SK-N-SH (cell line): ENCODE results near the gene ATG2B. TPM values are rescaled to one million over a fixed set of nuclear protein-coding genes. Genes with fewer than 3 reads are reported as not detected.

Experiments
- CTCF ChIA-PET: fragments of 300-600, 350-600 bp; formaldehyde crosslinking; extraction: SDS; loops from one replicate; lab custom pipeline; 2021; lab: Yijun Ruan, JAX
- POLR2A ChIA-PET: fragments of 350-600 bp; sonication (Branson Sonifier 250); formaldehyde crosslinking; extraction: SDS; loops from one replicate; lab custom pipeline; 2020; ENCODE audit warnings: antibody characterized with exemption, inconsistent platforms; lab: Yijun Ruan, JAX
- DNase-seq: peaks from one replicate; pipeline ENCODE4 v3.0.0; 2012
- H2AFZ ChIP-seq: fragments of 200-600 bp; sonication (generic); 2 replicates; pipeline ENCODE4 v1.8.1; 2016; ENCODE audit warnings: antibody characterized with exemption, mild to moderate bottlenecking, low read depth
- H3F3A ChIP-seq: fragments of 200-600 bp; sonication (generic); replicated peaks from 2 replicates; pipeline ENCODE3; 2016; ENCODE audit warnings: antibody characterized with exemption, mild to moderate bottlenecking; ENCODE audit not compliant: insufficient read depth
- H3K27ac ChIP-seq, 2 experiments: fragments of 200-500 bp in 1 of 2; fragments of 200-600 bp in 1 of 2; sonication (Bioruptor generic) in 1 of 2; sonication (generic), shearing (Covaris generic) in 1 of 2; 2 replicates each; pipeline versions ENCODE4 v1.5.1 to v1.6.1; 2014 to 2016; ENCODE audit warnings: low read depth in 2 of 2, inconsistent platforms in 1 of 2, low read length in 1 of 2, mild to moderate bottlenecking in 1 of 2, mixed read lengths in 1 of 2
- H3K27me3 ChIP-seq: fragments of 200-600 bp; sonication (generic), shearing (Covaris generic); 2 replicates; pipeline ENCODE4 v1.6.1; 2016; ENCODE audit warnings: mixed run types; ENCODE audit not compliant: insufficient read depth
- H3K36me3 ChIP-seq, 2 experiments: fragments of 200-500 bp in 1 of 2; fragments of 200-600 bp in 1 of 2; sonication (Bioruptor generic) in 1 of 2; sonication (generic) in 1 of 2; replicated peaks in 1 of 2; 2 replicates each; pipeline versions ENCODE3 to v1.5.1; 2014 to 2016; ENCODE audit warnings: low read length in 1 of 2, mild to moderate bottlenecking in 1 of 2; ENCODE audit not compliant: insufficient read depth in 2 of 2, control insufficient read depth in 1 of 2
- H3K4me1 ChIP-seq, 2 experiments: fragments of 200-500 bp in 1 of 2; fragments of 200-600 bp in 1 of 2; sonication (Bioruptor generic) in 1 of 2; sonication (generic), shearing (Covaris generic) in 1 of 2; 2 replicates each; pipeline versions ENCODE4 v1.5.1 to v1.6.1; 2014 to 2016; ENCODE audit warnings: low read depth in 1 of 2, low read length in 1 of 2, mixed run types in 1 of 2; ENCODE audit not compliant: insufficient read depth in 2 of 2, control insufficient read depth in 1 of 2
- H3K4me2 ChIP-seq: fragments of 200-600 bp; sonication (generic), shearing (Covaris generic); 2 replicates; pipeline ENCODE4 v1.6.1; 2017; ENCODE audit warnings: mixed run types
- H3K4me3 ChIP-seq, 2 experiments: fragments of 200-500 bp in 1 of 2; fragments of 200-600 bp in 1 of 2; sonication (Bioruptor generic) in 1 of 2; sonication (generic), shearing (Covaris generic) in 1 of 2; 2 replicates each; pipeline versions ENCODE4 v1.5.1 to v1.8.1; 2014 to 2016; ENCODE audit warnings: low read depth in 2 of 2, inconsistent platforms in 1 of 2, low read length in 1 of 2, mild to moderate bottlenecking in 1 of 2, mixed read lengths in 1 of 2, moderate library complexity in 1 of 2
- H3K79me2 ChIP-seq: fragments of 200-600 bp; sonication (generic); 2 replicates; pipeline ENCODE4 v1.8.1; 2017; ENCODE audit warnings: mild to moderate bottlenecking; ENCODE audit not compliant: insufficient read depth
- H3K9ac ChIP-seq: fragments of 200-600 bp; sonication (generic); 2 replicates; pipeline ENCODE4 v1.6.1; 2017; ENCODE audit warnings: mixed run types
- H3K9me2 ChIP-seq: fragments of 200-600 bp; sonication (generic); 2 replicates; pipeline ENCODE4 v1.6.1; 2017; ENCODE audit warnings: mixed run types
- H3K9me3 ChIP-seq: fragments of 200-600 bp; sonication (generic); 2 replicates; pipeline ENCODE4 v1.6.1; 2017; ENCODE audit warnings: mixed run types, mild to moderate bottlenecking, moderate library complexity
- H4K20me1 ChIP-seq: fragments of 200-600 bp; sonication (generic); 2 replicates; pipeline ENCODE4 v1.6.1; 2017; ENCODE audit warnings: mild to moderate bottlenecking, mixed run types; ENCODE audit not compliant: insufficient read depth
- ELF1 ChIP-seq: IDR thresholded peaks from 2 replicates; pipeline ENCODE4 v1.4.0; 2012
- FOSL2 ChIP-seq: IDR thresholded peaks from 2 replicates; pipeline ENCODE4 v1.4.0; 2012; ENCODE audit warnings: low read depth, mild to moderate bottlenecking, moderate library complexity, borderline replicate concordance
- FOXJ3 ChIP-seq: sonication (generic); formaldehyde crosslinking; IDR thresholded peaks from 2 replicates; pipeline ENCODE4 v1.5.1; 2020; ENCODE audit warnings: mild to moderate bottlenecking, missing genetic modification reagents
- GATA2 ChIP-seq: sonication (generic); formaldehyde crosslinking; IDR thresholded peaks from 2 replicates; pipeline ENCODE4 v1.5.0; 2020; ENCODE audit warnings: mild to moderate bottlenecking, missing genetic modification reagents
- IRF3 ChIP-seq: fragments of 150-350 bp; IDR thresholded peaks from 2 replicates; pipeline ENCODE4 v1.6.1; 2016; ENCODE audit warnings: mild to moderate bottlenecking, low read depth, low read length
- JUND ChIP-seq: IDR thresholded peaks from 2 replicates; pipeline ENCODE4 v1.4.0; 2012
- MXI1 ChIP-seq: IDR thresholded peaks from 2 replicates; pipeline ENCODE4 v1.6.1; 2012; ENCODE audit warnings: mild to moderate bottlenecking, low read depth, low read length, improper control_type of control experiment
- NFIC ChIP-seq: IDR thresholded peaks from 2 replicates; pipeline ENCODE4 v1.4.0; 2012; ENCODE audit warnings: borderline replicate concordance
- NRF1 ChIP-seq: IDR thresholded peaks from 2 replicates; pipeline ENCODE4 v1.6.1; 2012; ENCODE audit warnings: low read depth, mild to moderate bottlenecking, low read length
- RAD21 ChIP-seq: IDR thresholded peaks from 2 replicates; pipeline ENCODE4 v1.6.1; 2012; ENCODE audit warnings: mild to moderate bottlenecking, low read length
- RCOR1 ChIP-seq: fragments of 150-350 bp; IDR thresholded peaks from 2 replicates; pipeline ENCODE4 v1.6.1; 2017; ENCODE audit warnings: antibody characterized with exemption, low read length
- REST ChIP-seq: IDR thresholded peaks from 2 replicates; pipeline ENCODE4 v1.6.1; 2012; ENCODE audit warnings: mild to moderate bottlenecking, low read depth, low read length, moderate library complexity
- RFX5 ChIP-seq: IDR thresholded peaks from 2 replicates; pipeline ENCODE4 v1.6.1; 2012; ENCODE audit warnings: mild to moderate bottlenecking, improper control_type of control experiment, low read length
- SMC3 ChIP-seq: IDR thresholded peaks from 2 replicates; pipeline ENCODE4 v1.6.1; 2012; ENCODE audit warnings: low read depth, low read length, improper control_type of control experiment
- TAF1 ChIP-seq: IDR thresholded peaks from 2 replicates; pipeline ENCODE4 v1.6.1; 2012; ENCODE audit warnings: low read depth, mild to moderate bottlenecking, low read length, moderate library complexity, borderline replicate concordance
- TCF12 ChIP-seq: IDR thresholded peaks from 2 replicates; pipeline ENCODE4 v1.4.0; 2012
- TEAD4 ChIP-seq: IDR thresholded peaks from 2 replicates; pipeline ENCODE4 v1.4.0; 2012; ENCODE audit warnings: mild to moderate bottlenecking, borderline replicate concordance; ENCODE audit not compliant: insufficient read depth
- USF1 ChIP-seq: IDR thresholded peaks from 2 replicates; pipeline ENCODE4 v1.4.0; 2012; ENCODE audit warnings: low read depth, borderline replicate concordance
- YY1 ChIP-seq: IDR thresholded peaks from 2 replicates; pipeline ENCODE4 v1.4.0; 2012; ENCODE audit warnings: low read depth, mild to moderate bottlenecking
- WGBS: methylation state at CpG from one replicate; pipeline ENCODE4 v1.1.6; 2017; ENCODE audit warnings: low lambda C conversion rate; 5-methylcytosine and 5-hydroxymethylcytosine counted together
- polyA plus RNA-seq, 3 experiments: library from polyadenylated mRNA; depleted of rRNA; stranded (reverse); fragments of >200 nt; gene quantifications; 2 replicates each; pipeline ENCODE4 v1.2.3, GENCODE V29; 2012

Gene ATG2B
- polyA plus RNA-seq, 1 of the 3 experiments (the other 2 are of a cell fraction), result 5.8 TPM

- TF ChIP-seq SMC3 (no peak), IRF3 (no peak), FOSL2 (no peak), RAD21 (no peak), RCOR1 (no peak)
- TF ChIP-seq, all 33 proteins: peak for 0
Measured at GRCh38 chr14:96277890-96278289, 85.3 kb downstream of the ATG2B start.

GRCh38 chr14:96275177-96276112, 87.7 kb downstream of the ATG2B start:
- Histone ChIP-seq H3F3A (peaks cover 12% of the 10 kb centered on the region), H3K27ac (peak overlapping the region; percentile 67 to 68), H3K9me2 (no peaks in the 10 kb centered on the region), H2AFZ (peak overlapping the region; percentile 75), H4K20me1 (no peaks in the 10 kb centered on the region), H3K4me1 (peaks cover 18 to 30% of the 10 kb centered on the region in 2 experiments), H3K9me3 (no peaks in the 10 kb centered on the region; the same call in 1 of the 2 replicates), H3K9ac (peak overlapping the region; percentile 26; the same call in 1 of the 2 replicates), H3K36me3 (no peaks in the 10 kb centered on the region), H3K27me3 (no peaks in the 10 kb centered on the region), H3K4me3 (peak overlapping the region in 1 of 2 experiments; percentile 14; a peak in 1 of 4 replicates), H3K79me2 (no peaks in the 10 kb centered on the region), H3K4me2 (peak overlapping the region; percentile 53)
- WGBS, result 18% methylated on average over 17 of the region's 17 CpGs
- CTCF ChIA-PET, result interaction anchor here (0.6 to 18.9 kb wide), 59 partner anchors 9 to 716 kb away, joined by 3 to 920 read pairs (median 4); partner anchors contain the start of gene BDKRB2
- peak; percentile 78 for DNase-seq
- POLR2A ChIA-PET, result interaction anchor here (1.1 to 2.7 kb wide), 2 partner anchors 156 to 175 kb away, joined by 3 to 8 read pairs; no protein-coding TSS in a partner anchor
- TF ChIP-seq FOSL2 (no peak), MXI1 (peak; percentile 44; the same call in 1 of the 2 replicates), ELF1 (no peak), USF1 (no peak), IRF3 (no peak), REST (no peak), YY1 (peak; percentile 49; the same call in 1 of the 2 replicates), GATA2 (CRISPR knock-in tag) (no peak), JUND (no peak), NRF1 (no peak), TAF1 (no peak), FOXJ3 (no peak), TCF12 (no peak), NFIC (no peak), TEAD4 (no peak), RFX5 (no peak)

More at GRCh38 chr14:96277890-96278289, 85.3 kb downstream of the ATG2B start:
- Histone ChIP-seq H2AFZ (no peak overlapping the region), H3K4me3 (no peak overlapping the region), H3K27me3 (no peaks in the 10 kb centered on the region), H3K79me2 (no peaks in the 10 kb centered on the region), H3K4me2 (no peak overlapping the region), H3K9ac (no peak overlapping the region), H3F3A (peaks cover 12% of the 10 kb centered on the region), H4K20me1 (no peaks in the 10 kb centered on the region), H3K4me1 (peaks cover 18 to 33% of the 10 kb centered on the region in 2 experiments), H3K27ac (no peak overlapping the region), H3K9me3 (no peaks in the 10 kb centered on the region), H3K36me3 (peaks cover 0 to 3% of the 10 kb centered on the region in 2 experiments), H3K9me2 (no peaks in the 10 kb centered on the region)
- CTCF ChIA-PET, result interaction anchor here (0.9 to 18.9 kb wide), 5 partner anchors 146 to 281 kb away, joined by 3 to 920 read pairs (median 5); no protein-coding TSS in a partner anchor
- DNase-seq, result no peak
- POLR2A ChIA-PET, result no interaction called here
- 100% methylated on average over 1 of the region's 1 CpG for WGBS
